HepG2 (cell line): ENCODE data around the gene STAC.

Source experiments
- ATF6 ChIP-seq: sonication (generic); formaldehyde crosslinking; conservative IDR thresholded peaks from 2 replicates; pipeline ENCODE4 v1.4.0; 2020; ENCODE audit warnings: missing genetic modification reagents
- FOXP1 ChIP-seq, 2 experiments: fragments of 450-650 bp in 1 of 2; IDR thresholded peaks; 2 replicates each; pipeline ENCODE4 v1.6.1; 2017 to 2018; ENCODE audit warnings: antibody characterized with exemption in 1 of 2
- JUND ChIP-seq: sonication (generic); formaldehyde crosslinking; IDR thresholded peaks from 2 replicates; pipeline ENCODE4 v1.8.0; 2022; ENCODE audit warnings: mild to moderate bottlenecking, missing genetic modification reagents
- NFYB ChIP-seq: sonication (generic); formaldehyde crosslinking; IDR thresholded peaks from 2 replicates; pipeline ENCODE4 v1.4.0; 2020; ENCODE audit warnings: missing genetic modification reagents
- SRF ChIP-seq: IDR thresholded peaks from 2 replicates; pipeline ENCODE4 v1.6.1; 2011; ENCODE audit warnings: mild to moderate bottlenecking, low read depth, low read length, moderate library complexity
- TSC22D2 ChIP-seq: sonication (generic); formaldehyde crosslinking; IDR thresholded peaks from 2 replicates; pipeline ENCODE4 v1.5.1; 2020; ENCODE audit warnings: missing genetic modification reagents, mild to moderate bottlenecking, borderline replicate concordance
- ZFP91 ChIP-seq: sonication (generic); formaldehyde crosslinking; IDR thresholded peaks from 2 replicates; pipeline ENCODE4 v1.9.0; 2022; ENCODE audit warnings: missing genetic modification reagents, mild to moderate bottlenecking, borderline replicate concordance
- ZNF549 ChIP-seq: sonication (generic); formaldehyde crosslinking; IDR thresholded peaks from 2 replicates; pipeline ENCODE4 v1.5.0; 2020; ENCODE audit warnings: missing genetic modification reagents
- TF ChIP-seq, protein P1 (sequence below): sonication (generic); formaldehyde crosslinking; conservative IDR thresholded peaks from 2 replicates; pipeline ENCODE4 v1.5.0; 2020; ENCODE audit warnings: missing genetic modification reagents
- TF ChIP-seq, protein P2 (sequence below): sonication (generic); formaldehyde crosslinking; IDR thresholded peaks from 2 replicates; pipeline ENCODE4 v1.5.0; 2020; ENCODE audit warnings: mild to moderate bottlenecking, missing genetic modification reagents, moderate library complexity

DNA sequence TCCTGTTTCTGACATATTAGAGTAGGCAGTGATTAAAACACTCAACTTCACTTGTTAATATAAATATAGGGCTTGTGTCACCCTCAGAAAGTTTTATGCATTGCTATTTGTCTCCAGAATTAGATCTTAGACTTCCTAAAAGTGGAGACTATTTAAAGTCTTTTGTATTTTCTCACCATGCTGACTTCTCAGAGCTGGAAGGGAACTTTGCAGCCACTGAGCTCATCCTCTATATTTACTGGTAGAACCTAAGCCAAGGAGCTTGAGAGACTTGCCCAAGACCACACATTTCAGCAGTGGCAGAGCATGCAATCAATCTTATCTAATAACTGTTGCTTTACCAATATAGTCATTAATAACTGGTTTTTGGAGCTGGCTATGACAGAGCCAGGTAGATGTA is 53.2 kb downstream of the STAC start:
- no peak for TF ChIP-seq ZFP91 (CRISPR knock-in tag)
- TF ChIP-seq ZNF549 (CRISPR knock-in tag) = no peak
- TF ChIP-seq TSC22D2 (CRISPR knock-in tag) = no peak
- no peak for TF ChIP-seq SRF
- no peak for TF ChIP-seq ATF6 (CRISPR knock-in tag)
- no peak for TF ChIP-seq FOXP1 (IDR thresholded peaks at IDR 0.05)
- TF ChIP-seq FOXP1 (CRISPR knock-in tag; IDR thresholded peaks at IDR 0.05) = no peak
- TF ChIP-seq, protein P1, sequence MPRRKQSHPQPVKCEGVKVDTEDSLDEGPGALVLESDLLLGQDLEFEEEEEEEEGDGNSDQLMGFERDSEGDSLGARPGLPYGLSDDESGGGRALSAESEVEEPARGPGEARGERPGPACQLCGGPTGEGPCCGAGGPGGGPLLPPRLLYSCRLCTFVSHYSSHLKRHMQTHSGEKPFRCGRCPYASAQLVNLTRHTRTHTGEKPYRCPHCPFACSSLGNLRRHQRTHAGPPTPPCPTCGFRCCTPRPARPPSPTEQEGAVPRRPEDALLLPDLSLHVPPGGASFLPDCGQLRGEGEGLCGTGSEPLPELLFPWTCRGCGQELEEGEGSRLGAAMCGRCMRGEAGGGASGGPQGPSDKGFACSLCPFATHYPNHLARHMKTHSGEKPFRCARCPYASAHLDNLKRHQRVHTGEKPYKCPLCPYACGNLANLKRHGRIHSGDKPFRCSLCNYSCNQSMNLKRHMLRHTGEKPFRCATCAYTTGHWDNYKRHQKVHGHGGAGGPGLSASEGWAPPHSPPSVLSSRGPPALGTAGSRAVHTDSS (CRISPR knock-in tag) = no peak
- TF ChIP-seq NFYB (CRISPR knock-in tag) = no peak
- TF ChIP-seq, protein P2, sequence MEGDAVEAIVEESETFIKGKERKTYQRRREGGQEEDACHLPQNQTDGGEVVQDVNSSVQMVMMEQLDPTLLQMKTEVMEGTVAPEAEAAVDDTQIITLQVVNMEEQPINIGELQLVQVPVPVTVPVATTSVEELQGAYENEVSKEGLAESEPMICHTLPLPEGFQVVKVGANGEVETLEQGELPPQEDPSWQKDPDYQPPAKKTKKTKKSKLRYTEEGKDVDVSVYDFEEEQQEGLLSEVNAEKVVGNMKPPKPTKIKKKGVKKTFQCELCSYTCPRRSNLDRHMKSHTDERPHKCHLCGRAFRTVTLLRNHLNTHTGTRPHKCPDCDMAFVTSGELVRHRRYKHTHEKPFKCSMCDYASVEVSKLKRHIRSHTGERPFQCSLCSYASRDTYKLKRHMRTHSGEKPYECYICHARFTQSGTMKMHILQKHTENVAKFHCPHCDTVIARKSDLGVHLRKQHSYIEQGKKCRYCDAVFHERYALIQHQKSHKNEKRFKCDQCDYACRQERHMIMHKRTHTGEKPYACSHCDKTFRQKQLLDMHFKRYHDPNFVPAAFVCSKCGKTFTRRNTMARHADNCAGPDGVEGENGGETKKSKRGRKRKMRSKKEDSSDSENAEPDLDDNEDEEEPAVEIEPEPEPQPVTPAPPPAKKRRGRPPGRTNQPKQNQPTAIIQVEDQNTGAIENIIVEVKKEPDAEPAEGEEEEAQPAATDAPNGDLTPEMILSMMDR (CRISPR knock-in tag) = no peak
- TF ChIP-seq JUND (CRISPR knock-in tag) = no peak
